HepG2 (cell line): Measurements from ENCODE around the gene SYS1. TPM values are rescaled to one million over a fixed set of nuclear protein-coding genes. Genes with fewer than 3 reads are reported as not detected.

ENCODE experiments used
- ATF7-NPFF ChIP-seq: sonication (generic); formaldehyde crosslinking; IDR thresholded peaks from 2 replicates; pipeline ENCODE4 v1.8.1; 2023; ENCODE audit warnings: mild to moderate bottlenecking, low read depth, missing genetic modification reagents, moderate library complexity
- EED ChIP-seq: sonication (generic); formaldehyde crosslinking; IDR thresholded peaks from 2 replicates; pipeline ENCODE4 v1.5.0; 2020; ENCODE audit warnings: mild to moderate bottlenecking, missing genetic modification reagents
- HDAC1 ChIP-seq: sonication (generic); formaldehyde crosslinking; IDR thresholded peaks from 2 replicates; pipeline ENCODE4 v1.5.1; 2020; ENCODE audit warnings: mild to moderate bottlenecking, missing genetic modification reagents
- MEIS2 ChIP-seq: sonication (generic); formaldehyde crosslinking; IDR thresholded peaks from 2 replicates; pipeline ENCODE4 v1.9.0; 2021; ENCODE audit warnings: mild to moderate bottlenecking, missing genetic modification reagents
- MTF1 ChIP-seq: sonication (generic); formaldehyde crosslinking; IDR thresholded peaks from 2 replicates; pipeline ENCODE4 v1.5.0; 2020; ENCODE audit warnings: missing genetic modification reagents
- NFE2L1 ChIP-seq: sonication (generic); formaldehyde crosslinking; IDR thresholded peaks from 2 replicates; pipeline ENCODE4 v1.4.0; 2020; ENCODE audit warnings: missing genetic modification reagents, mild to moderate bottlenecking, borderline replicate concordance
- PAX8 ChIP-seq: sonication (generic); formaldehyde crosslinking; IDR thresholded peaks from 2 replicates; pipeline ENCODE4 v1.8.0; 2022; ENCODE audit warnings: mild to moderate bottlenecking, missing genetic modification reagents, borderline replicate concordance
- PCBP1 ChIP-seq: fragments of 200-400 bp; formaldehyde crosslinking; IDR thresholded peaks from 2 replicates; pipeline ENCODE4 v1.6.1; 2017; ENCODE audit warnings: mild to moderate bottlenecking, low read depth, low read length, borderline replicate concordance
- PCBP2 ChIP-seq: fragments of 200-400 bp; formaldehyde crosslinking; optimal IDR thresholded peaks from 2 replicates; pipeline ENCODE3; 2018; ENCODE audit warnings: low read length, low read depth; ENCODE audit not compliant: poor library complexity, severe bottlenecking
- RXRA ChIP-seq: sonication (generic); formaldehyde crosslinking; IDR thresholded peaks from 2 replicates; pipeline ENCODE4 v1.5.1; 2020; ENCODE audit warnings: missing genetic modification reagents
- SP4 ChIP-seq: sonication (generic); formaldehyde crosslinking; IDR thresholded peaks from 2 replicates; pipeline ENCODE4 v1.8.1; 2023; ENCODE audit warnings: mild to moderate bottlenecking, missing genetic modification reagents
- SRSF1 ChIP-seq: fragments of 200-400 bp; formaldehyde crosslinking; optimal IDR thresholded peaks from 2 replicates; pipeline ENCODE3; 2017; ENCODE audit warnings: mild to moderate bottlenecking, low read depth, low read length, moderate library complexity
- ZFAT ChIP-seq: sonication (generic); formaldehyde crosslinking; conservative IDR thresholded peaks from 2 replicates; pipeline ENCODE4 v1.8.1; 2023; ENCODE audit warnings: missing genetic modification reagents, inconsistent platforms
- ZNF501 ChIP-seq: sonication (generic); formaldehyde crosslinking; IDR thresholded peaks from 2 replicates; pipeline ENCODE4 v1.5.1; 2020; ENCODE audit warnings: mild to moderate bottlenecking, moderate library complexity, missing genetic modification reagents
- ZNF644 ChIP-seq: IDR thresholded peaks from 2 replicates; pipeline ENCODE4 v1.6.1; 2016; ENCODE audit warnings: low read depth
- ZNF782 ChIP-seq: sonication (generic); formaldehyde crosslinking; IDR thresholded peaks from 2 replicates; pipeline ENCODE4 v1.4.0; 2020; ENCODE audit warnings: missing genetic modification reagents, mild to moderate bottlenecking, borderline replicate concordance
- ZNF816 ChIP-seq: sonication (generic); formaldehyde crosslinking; IDR thresholded peaks from 2 replicates; pipeline ENCODE4 v1.8.0; 2022; ENCODE audit warnings: missing genetic modification reagents, mild to moderate bottlenecking, borderline replicate concordance
- polyA plus RNA-seq, 8 experiments: library from polyadenylated mRNA; depleted of rRNA in 3 of 8; stranded (reverse) in 7 of 8; unstranded in 1 of 8; fragments of >200 nt; fragmentation: Illumina TruSeq in 4 of 8; extraction: Trizol in 4 of 8; gene quantifications; 2 replicates each; pipeline versions ENCODE4 v1.2.1 to v1.2.3, GENCODE V29; 2011 to 2016; ENCODE audit warnings: low read depth in 4 of 8, missing spikeins in 1 of 8, mixed read lengths in 1 of 8; ENCODE audit not compliant: insufficient read depth in 1 of 8
- total RNA-seq, 5 experiments: library from RNA; depleted of rRNA; stranded (reverse); fragments of >200 nt; fragmentation: Illumina TruSeq; extraction: Trizol; gene quantifications; 2 replicates each; pipeline ENCODE4 v1.2.3, GENCODE V29; 2016; ENCODE audit warnings: low read depth in 1 of 5
- TF ChIP-seq, protein P1 (sequence below): sonication (generic); formaldehyde crosslinking; IDR thresholded peaks from 2 replicates; pipeline ENCODE4 v1.4.0; 2020; ENCODE audit warnings: mild to moderate bottlenecking, missing genetic modification reagents
- TF ChIP-seq, protein P2 (sequence below): sonication (generic); formaldehyde crosslinking; IDR thresholded peaks from 2 replicates; pipeline ENCODE4 v1.4.0; 2020; ENCODE audit warnings: missing genetic modification reagents
- TF ChIP-seq, protein P3 (sequence below): sonication (generic); formaldehyde crosslinking; IDR thresholded peaks from 2 replicates; pipeline ENCODE4 v1.9.0; 2021; ENCODE audit warnings: mild to moderate bottlenecking, missing genetic modification reagents

Gene SYS1
- total and polyA plus RNA-seq, 2 of the 13 experiments (the other 11 are each of a cell fraction or from before 2014, with no cell fraction given) = 38.3 to 65.6 TPM

DNA sequence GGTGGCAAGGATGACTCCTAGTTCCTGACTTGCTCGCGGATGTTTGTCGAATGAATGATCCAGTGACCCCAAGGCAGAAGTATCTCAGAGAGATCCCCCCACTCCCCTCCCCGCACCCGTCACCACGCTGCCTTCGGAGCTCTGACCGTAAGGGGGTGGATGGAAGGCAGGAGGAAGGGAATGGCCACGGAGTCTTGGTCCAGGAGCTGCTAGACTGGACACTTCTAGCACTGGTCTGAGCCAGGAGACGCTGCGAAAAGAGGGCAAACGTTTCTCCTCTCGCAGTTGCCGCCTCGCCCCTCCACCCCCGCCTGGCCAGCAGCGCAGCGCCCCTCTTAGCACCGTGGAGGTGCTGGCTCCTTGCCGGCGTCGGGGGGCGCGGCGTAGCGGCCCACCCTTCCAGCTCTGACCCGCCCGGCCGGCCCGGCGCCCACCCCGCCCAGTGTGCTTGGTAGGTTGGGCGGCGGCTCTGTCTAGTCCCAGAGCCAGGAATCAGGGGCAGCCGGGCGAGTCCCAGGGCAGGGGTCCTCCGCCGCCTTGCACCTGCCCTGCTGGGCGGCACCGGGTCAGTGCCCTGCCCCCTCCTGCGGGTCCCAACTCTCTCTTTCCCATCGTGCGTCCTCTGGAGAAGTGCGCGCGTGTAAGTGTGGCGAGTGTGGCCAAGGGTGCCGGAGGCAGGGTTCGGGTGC, 42.8 kb downstream of the SYS1 start (continued):
- no peak for TF ChIP-seq PCBP1
- TF ChIP-seq MEIS2 (CRISPR knock-in tag) = peak; percentile 17; the same call in 1 of the 2 replicates
- 0 out of 2 replicates have a peak, but pooled peaks have one; percentile 23 for TF ChIP-seq NFE2L1
- peak; percentile 3; the same call in 1 of the 2 replicates for TF ChIP-seq ZNF782 (CRISPR knock-in tag)
- peak; percentile 23; the same call in 1 of the 2 replicates for TF ChIP-seq ZNF501 (CRISPR knock-in tag)
- TF ChIP-seq SP4 (CRISPR knock-in tag) = peak; percentile 2; the same call in 1 of the 2 replicates
- peak; percentile 12 for TF ChIP-seq SRSF1
- TF ChIP-seq HDAC1 = peak; percentile 58; the same call in 1 of the 2 replicates
- TF ChIP-seq, protein P1, sequence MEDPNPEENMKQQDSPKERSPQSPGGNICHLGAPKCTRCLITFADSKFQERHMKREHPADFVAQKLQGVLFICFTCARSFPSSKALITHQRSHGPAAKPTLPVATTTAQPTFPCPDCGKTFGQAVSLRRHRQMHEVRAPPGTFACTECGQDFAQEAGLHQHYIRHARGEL = 0 out of 2 replicates have a peak, but pooled peaks have one; percentile 35
- TF ChIP-seq MTF1 (CRISPR knock-in tag) = no peak
- no peak; the same call in 1 of the 2 replicates for TF ChIP-seq PAX8 (CRISPR knock-in tag)
- no peak for TF ChIP-seq ZFAT (CRISPR knock-in tag)
- TF ChIP-seq, protein P2, sequence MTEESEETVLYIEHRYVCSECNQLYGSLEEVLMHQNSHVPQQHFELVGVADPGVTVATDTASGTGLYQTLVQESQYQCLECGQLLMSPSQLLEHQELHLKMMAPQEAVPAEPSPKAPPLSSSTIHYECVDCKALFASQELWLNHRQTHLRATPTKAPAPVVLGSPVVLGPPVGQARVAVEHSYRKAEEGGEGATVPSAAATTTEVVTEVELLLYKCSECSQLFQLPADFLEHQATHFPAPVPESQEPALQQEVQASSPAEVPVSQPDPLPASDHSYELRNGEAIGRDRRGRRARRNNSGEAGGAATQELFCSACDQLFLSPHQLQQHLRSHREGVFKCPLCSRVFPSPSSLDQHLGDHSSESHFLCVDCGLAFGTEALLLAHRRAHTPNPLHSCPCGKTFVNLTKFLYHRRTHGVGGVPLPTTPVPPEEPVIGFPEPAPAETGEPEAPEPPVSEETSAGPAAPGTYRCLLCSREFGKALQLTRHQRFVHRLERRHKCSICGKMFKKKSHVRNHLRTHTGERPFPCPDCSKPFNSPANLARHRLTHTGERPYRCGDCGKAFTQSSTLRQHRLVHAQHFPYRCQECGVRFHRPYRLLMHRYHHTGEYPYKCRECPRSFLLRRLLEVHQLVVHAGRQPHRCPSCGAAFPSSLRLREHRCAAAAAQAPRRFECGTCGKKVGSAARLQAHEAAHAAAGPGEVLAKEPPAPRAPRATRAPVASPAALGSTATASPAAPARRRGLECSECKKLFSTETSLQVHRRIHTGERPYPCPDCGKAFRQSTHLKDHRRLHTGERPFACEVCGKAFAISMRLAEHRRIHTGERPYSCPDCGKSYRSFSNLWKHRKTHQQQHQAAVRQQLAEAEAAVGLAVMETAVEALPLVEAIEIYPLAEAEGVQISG (CRISPR knock-in tag) = peak; percentile 10; the same call in 1 of the 2 replicates
- TF ChIP-seq ZNF644 (CRISPR knock-in tag) = no peak
- TF ChIP-seq RXRA (CRISPR knock-in tag) = peak; percentile 33; the same call in 1 of the 2 replicates
- TF ChIP-seq PCBP2 = no peak
- no peak for TF ChIP-seq ZNF816 (CRISPR knock-in tag)
- TF ChIP-seq EED (CRISPR knock-in tag) = peak; percentile 7; the same call in 1 of the 2 replicates
- peak; percentile 51; the same call in 1 of the 2 replicates for TF ChIP-seq ATF7-NPFF (CRISPR knock-in tag)
- TF ChIP-seq, protein P3, sequence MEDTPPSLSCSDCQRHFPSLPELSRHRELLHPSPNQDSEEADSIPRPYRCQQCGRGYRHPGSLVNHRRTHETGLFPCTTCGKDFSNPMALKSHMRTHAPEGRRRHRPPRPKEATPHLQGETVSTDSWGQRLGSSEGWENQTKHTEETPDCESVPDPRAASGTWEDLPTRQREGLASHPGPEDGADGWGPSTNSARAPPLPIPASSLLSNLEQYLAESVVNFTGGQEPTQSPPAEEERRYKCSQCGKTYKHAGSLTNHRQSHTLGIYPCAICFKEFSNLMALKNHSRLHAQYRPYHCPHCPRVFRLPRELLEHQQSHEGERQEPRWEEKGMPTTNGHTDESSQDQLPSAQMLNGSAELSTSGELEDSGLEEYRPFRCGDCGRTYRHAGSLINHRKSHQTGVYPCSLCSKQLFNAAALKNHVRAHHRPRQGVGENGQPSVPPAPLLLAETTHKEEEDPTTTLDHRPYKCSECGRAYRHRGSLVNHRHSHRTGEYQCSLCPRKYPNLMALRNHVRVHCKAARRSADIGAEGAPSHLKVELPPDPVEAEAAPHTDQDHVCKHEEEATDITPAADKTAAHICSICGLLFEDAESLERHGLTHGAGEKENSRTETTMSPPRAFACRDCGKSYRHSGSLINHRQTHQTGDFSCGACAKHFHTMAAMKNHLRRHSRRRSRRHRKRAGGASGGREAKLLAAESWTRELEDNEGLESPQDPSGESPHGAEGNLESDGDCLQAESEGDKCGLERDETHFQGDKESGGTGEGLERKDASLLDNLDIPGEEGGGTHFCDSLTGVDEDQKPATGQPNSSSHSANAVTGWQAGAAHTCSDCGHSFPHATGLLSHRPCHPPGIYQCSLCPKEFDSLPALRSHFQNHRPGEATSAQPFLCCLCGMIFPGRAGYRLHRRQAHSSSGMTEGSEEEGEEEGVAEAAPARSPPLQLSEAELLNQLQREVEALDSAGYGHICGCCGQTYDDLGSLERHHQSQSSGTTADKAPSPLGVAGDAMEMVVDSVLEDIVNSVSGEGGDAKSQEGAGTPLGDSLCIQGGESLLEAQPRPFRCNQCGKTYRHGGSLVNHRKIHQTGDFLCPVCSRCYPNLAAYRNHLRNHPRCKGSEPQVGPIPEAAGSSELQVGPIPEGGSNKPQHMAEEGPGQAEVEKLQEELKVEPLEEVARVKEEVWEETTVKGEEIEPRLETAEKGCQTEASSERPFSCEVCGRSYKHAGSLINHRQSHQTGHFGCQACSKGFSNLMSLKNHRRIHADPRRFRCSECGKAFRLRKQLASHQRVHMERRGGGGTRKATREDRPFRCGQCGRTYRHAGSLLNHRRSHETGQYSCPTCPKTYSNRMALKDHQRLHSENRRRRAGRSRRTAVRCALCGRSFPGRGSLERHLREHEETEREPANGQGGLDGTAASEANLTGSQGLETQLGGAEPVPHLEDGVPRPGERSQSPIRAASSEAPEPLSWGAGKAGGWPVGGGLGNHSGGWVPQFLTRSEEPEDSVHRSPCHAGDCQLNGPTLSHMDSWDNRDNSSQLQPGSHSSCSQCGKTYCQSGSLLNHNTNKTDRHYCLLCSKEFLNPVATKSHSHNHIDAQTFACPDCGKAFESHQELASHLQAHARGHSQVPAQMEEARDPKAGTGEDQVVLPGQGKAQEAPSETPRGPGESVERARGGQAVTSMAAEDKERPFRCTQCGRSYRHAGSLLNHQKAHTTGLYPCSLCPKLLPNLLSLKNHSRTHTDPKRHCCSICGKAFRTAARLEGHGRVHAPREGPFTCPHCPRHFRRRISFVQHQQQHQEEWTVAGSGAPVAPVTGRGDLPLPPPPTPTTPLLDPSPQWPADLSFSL (CRISPR knock-in tag) = no peak
